NB4 (cell line): ENCODE data around the gene CDH16.

ENCODE experiments used
- DNase-seq: peaks from one replicate; pipeline ENCODE4 v3.0.0; 2010; ENCODE audit warnings: low read depth
- H3K4me3 ChIP-seq: one replicate; pipeline ENCODE4 v1.5.1; 2011; ENCODE audit warnings: mild to moderate bottlenecking, low read depth, low read length, moderate library complexity
- MYC ChIP-seq: IDR thresholded peaks from 2 replicates; pipeline ENCODE4 v1.6.1; 2011; ENCODE audit warnings: low read depth, low read length
- POLR2A ChIP-seq: IDR thresholded peaks from 2 replicates; pipeline ENCODE4 v1.6.1; 2011; ENCODE audit warnings: mild to moderate bottlenecking; ENCODE audit not compliant: insufficient read length; ENCODE audit errors: extremely low read depth
- TF ChIP-seq, protein P1 (sequence below): IDR thresholded peaks from 2 replicates; pipeline ENCODE4 v1.6.1; 2011; ENCODE audit warnings: low read depth, low read length
- TF ChIP-seq, protein P2 (sequence below): IDR thresholded peaks from one replicate; pipeline ENCODE4 v1.5.1; 2012; ENCODE audit warnings: low read depth, low read length

CDH16 gene

DNA sequence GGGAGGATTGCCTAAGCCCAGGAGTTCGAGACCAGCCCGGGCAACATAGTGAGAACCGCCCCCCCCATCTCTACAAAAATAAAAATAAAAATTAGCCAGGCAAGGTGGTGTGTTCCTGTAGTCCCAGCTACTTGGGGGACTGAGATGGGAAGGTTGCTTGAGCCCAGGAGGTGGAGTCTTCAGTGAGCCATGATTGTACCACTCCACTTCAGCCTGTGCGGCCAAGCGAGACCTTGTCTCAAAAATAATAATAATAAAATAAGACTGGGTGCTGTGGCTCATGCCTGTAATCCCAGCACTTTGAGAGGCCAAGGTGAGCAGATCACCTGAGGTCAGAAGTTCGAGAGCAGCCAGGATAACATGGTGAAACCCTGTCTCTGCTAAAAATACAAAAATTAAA is 26.9 kb downstream of the CDH16 start:
- TF ChIP-seq, protein P1, sequence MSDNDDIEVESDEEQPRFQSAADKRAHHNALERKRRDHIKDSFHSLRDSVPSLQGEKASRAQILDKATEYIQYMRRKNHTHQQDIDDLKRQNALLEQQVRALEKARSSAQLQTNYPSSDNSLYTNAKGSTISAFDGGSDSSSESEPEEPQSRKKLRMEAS: no peak
- no peak for TF ChIP-seq POLR2A
- TF ChIP-seq, protein P2, sequence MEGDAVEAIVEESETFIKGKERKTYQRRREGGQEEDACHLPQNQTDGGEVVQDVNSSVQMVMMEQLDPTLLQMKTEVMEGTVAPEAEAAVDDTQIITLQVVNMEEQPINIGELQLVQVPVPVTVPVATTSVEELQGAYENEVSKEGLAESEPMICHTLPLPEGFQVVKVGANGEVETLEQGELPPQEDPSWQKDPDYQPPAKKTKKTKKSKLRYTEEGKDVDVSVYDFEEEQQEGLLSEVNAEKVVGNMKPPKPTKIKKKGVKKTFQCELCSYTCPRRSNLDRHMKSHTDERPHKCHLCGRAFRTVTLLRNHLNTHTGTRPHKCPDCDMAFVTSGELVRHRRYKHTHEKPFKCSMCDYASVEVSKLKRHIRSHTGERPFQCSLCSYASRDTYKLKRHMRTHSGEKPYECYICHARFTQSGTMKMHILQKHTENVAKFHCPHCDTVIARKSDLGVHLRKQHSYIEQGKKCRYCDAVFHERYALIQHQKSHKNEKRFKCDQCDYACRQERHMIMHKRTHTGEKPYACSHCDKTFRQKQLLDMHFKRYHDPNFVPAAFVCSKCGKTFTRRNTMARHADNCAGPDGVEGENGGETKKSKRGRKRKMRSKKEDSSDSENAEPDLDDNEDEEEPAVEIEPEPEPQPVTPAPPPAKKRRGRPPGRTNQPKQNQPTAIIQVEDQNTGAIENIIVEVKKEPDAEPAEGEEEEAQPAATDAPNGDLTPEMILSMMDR: no peak
- no peak for TF ChIP-seq MYC
- H3K4me3 ChIP-seq: no peak overlapping the region
- no peak for DNase-seq

DNA sequence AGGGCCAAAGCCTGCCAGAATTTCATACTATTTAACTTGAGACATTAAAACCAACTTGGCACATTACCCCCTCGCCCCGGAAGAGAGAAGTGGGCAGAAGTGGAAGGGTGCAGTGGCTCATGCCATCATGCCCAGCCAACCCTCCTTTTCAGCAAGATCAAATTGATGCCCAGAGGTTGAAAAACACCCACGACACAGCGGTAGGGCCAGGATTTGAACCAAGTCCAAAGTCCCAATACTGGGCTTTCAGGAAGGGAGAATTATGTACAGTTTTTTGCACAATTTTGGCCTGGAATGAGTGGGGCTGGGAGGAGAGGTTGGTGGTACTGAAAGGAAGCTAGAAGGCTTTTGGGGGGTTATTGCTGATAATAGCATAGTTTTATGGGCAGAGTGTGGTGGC is 27.3 kb downstream of the CDH16 start:
- DNase-seq: no peak
- TF ChIP-seq, protein P1: no peak
- TF ChIP-seq, protein P2: no peak
- TF ChIP-seq MYC (no peak), POLR2A (no peak)
- H3K4me3 ChIP-seq: no peak overlapping the region

DNA sequence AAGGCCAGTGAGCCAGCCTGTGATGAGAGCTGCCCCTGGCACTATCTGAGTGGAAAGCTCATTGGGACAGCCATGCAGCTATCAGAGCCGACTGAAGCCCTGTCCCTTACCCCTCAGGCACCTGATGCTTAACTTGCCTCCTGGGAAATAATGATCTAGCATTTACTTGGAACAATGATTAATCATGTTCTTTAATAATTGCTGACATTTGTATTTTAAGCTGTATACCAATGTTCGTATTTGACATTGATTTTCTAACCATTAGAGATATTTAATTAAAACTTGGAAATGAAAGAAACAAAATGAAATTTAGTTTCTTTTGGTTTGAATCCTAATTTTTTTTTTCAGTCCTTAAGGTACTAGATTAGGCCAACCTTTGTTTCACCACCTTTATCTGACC is 27.9 kb downstream of the CDH16 start:
- H3K4me3 ChIP-seq: no peak overlapping the region
- no peak for DNase-seq
- TF ChIP-seq, protein P1: no peak
- TF ChIP-seq MYC (no peak), POLR2A (no peak)
- TF ChIP-seq, protein P2: no peak

DNA sequence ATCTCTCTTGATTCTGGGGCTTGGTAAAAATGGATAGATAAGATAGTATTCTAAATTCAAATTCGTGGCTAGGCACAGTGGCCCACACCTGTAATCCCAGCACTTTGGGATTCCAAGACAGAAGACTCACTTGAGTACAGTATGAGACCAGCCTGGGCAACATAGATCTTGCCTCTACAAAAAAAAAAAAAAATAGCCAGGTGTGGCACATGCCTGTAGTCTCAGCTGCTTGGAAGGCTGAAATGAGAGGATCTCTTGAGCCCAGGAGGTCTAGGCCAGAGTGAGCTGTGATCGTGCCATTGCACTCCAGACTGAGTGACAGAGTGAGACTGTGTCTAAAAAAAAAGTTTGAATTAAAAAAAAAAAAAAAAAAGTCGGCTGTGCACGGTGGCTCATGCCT is 29.1 kb downstream of the CDH16 start:
- no peak for DNase-seq
- H3K4me3 ChIP-seq: no peak overlapping the region
- TF ChIP-seq MYC: no peak
- no peak for TF ChIP-seq POLR2A
- TF ChIP-seq, protein P1: no peak

DNA sequence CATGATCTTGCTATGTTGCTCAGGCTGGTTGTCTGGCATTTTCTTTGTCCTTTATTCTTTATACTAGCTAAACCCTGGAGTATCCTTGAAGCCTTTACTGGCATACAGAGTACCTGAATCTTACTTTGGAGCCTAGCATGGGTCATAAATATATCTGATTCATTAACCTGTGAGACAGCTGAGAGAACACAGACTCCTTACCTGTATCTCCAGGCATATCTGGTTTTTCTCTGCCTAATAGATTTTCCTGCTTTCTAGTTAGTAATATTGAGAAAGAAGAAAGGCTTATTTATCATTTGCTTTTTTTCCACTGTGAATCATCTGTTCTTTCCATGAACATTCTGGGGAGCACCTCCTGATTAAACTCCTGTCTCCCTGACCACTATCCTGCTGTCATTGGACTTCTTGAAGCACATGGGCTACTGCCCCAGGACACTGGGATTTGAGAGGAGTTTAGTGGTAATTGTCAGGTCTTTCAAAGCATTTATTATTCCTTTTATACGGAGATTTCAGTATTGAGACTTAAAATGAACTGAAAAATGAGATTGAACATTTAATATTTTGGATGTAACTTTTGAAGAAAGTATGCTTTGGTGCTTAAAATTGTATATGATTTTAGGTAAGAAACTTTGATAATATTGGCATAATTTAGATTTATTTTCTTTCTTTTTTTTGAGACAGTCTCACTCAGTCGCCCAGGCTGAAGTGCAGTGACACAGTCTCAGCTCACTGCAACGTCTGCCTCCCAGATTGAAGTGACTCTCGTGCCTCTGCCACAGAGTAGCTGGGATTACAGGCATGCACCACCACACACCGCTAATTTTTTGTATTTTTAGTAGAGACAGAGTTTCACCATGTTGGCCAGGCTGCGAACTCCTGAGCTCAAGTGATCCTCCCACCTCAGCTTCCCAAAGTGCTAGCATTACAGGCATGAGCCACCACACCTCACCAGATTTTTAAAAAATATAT is 29.8 kb downstream of the CDH16 start:
- no peak overlapping the region for H3K4me3 ChIP-seq
- no peak for TF ChIP-seq MYC
- TF ChIP-seq, protein P1: no peak
- TF ChIP-seq, protein P2: no peak
- TF ChIP-seq POLR2A: no peak
- no peak for DNase-seq

DNA sequence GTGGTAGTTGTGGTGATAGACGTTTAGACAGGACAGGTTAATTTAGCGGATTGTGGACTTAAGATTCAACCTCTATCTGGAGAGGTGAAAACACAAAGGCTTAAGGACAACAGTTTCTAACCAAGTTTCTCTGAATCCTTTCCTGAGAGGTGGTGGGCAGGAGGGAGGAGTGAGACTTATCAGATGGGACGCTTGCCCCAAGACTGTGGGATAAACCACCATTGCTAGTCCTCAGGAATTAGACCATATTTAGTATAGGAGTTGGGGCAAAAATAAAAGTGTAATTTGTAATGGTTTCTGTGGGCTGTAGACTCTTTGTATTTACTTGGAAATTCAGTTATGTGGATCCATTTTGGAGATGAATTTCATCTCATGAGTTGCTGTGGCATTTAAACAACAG is 31.8 kb downstream of the CDH16 start:
- DNase-seq: no peak
- TF ChIP-seq POLR2A: no peak
- TF ChIP-seq, protein P1: no peak
- TF ChIP-seq, protein P2: no peak
- no peak for TF ChIP-seq MYC

More for the DNA sequence above, 31.8 kb downstream of the CDH16 start:
- no peak overlapping the region for H3K4me3 ChIP-seq
